Fibroblast of villous mesenchyme (primary cell): Measurements from ENCODE around the gene SATB2. TPM values are rescaled to one million over a fixed set of nuclear protein-coding genes. Genes with fewer than 3 reads are reported as not detected.

Experiments used
- DNase-seq: peaks from one replicate; pipeline ENCODE4 v3.0.0-alpha.2; 2010; ENCODE audit warnings: low read depth
- H3K4me3 ChIP-seq: 2 replicates; pipeline ENCODE4 v1.5.1; 2011; ENCODE audit warnings: low read depth, mild to moderate bottlenecking, low read length
- CTCF ChIP-seq: IDR thresholded peaks from 2 replicates; pipeline ENCODE4 v1.5.1; 2012; ENCODE audit warnings: low read depth, mild to moderate bottlenecking, low read length; ENCODE audit not compliant: insufficient read depth
- total RNA-seq: library from RNA; depleted of rRNA; stranded (reverse); fragments of >200 nt; gene quantifications from 2 replicates; pipeline ENCODE4 v1.2.3, GENCODE V29; 2012

Gene SATB2
- total RNA-seq, 1 donor, result 13.0 TPM

GRCh38 chr2:199382091-199382490, 75.6 kb downstream of the SATB2 start:
- no peak for DNase-seq
- no peak overlapping the region for H3K4me3 ChIP-seq
- no peak for TF ChIP-seq CTCF

GRCh38 chr2:199381531-199381930, 76.2 kb downstream of the SATB2 start:
- no peak overlapping the region for H3K4me3 ChIP-seq
- TF ChIP-seq CTCF, result no peak
- no peak for DNase-seq

- DNase-seq, result peak; percentile 41
- no peak for TF ChIP-seq CTCF
- H3K4me3 ChIP-seq, result no peak overlapping the region
These were observed 78.6 kb downstream of the SATB2 start for GRCh38 chr2:199378948-199379650.

GRCh38 chr2:199370150-199370780, 87.5 kb downstream of the SATB2 start:
- H3K4me3 ChIP-seq, result no peak overlapping the region
- no peak for DNase-seq
- no peak for TF ChIP-seq CTCF

- TF ChIP-seq CTCF, result no peak
- H3K4me3 ChIP-seq, result no peak overlapping the region
- peak; percentile 13 for DNase-seq
These were observed 91.3 kb downstream of the SATB2 start for GRCh38 chr2:199366406-199366805.

GRCh38 chr2:199364153-199364552, 93.6 kb downstream of the SATB2 start:
- no peak overlapping the region for H3K4me3 ChIP-seq
- TF ChIP-seq CTCF, result no peak
- DNase-seq, result no peak

- no peak for TF ChIP-seq CTCF
- DNase-seq, result peak; percentile 20
These were observed 101.3 kb downstream of the SATB2 start for GRCh38 chr2:199356412-199356811.

More at GRCh38 chr2:199356412-199356811, 101.3 kb downstream of the SATB2 start:
- H3K4me3 ChIP-seq, result no peak overlapping the region
